ENCODE data around the gene SMIM5.
A peak's percentile ranks its signal among the peaks of the same experiment; 100 is the strongest.
"Not testable (repeated sequence)": the region's sequence is repeated elsewhere in the genome, so short reads cannot be mapped to it uniquely, and the experiment has no call there.

SMIM5 gene

GRCh38 chr17:75624714-75625345, 8.4 kb upstream of the SMIM5 start:
- DNase-seq = no peak

GRCh38 chr17:75625813-75626486, 7.3 kb upstream of the SMIM5 start:
- DNase-seq = peak in 13 of 51 donors; percentile 10 to 44 (median 22)

GRCh38 chr17:75626496-75627038, 6.7 kb upstream of the SMIM5 start:
- no peak for DNase-seq

- no peak for DNase-seq
Observed at GRCh38 chr17:75627094-75627493, 6.1 kb upstream of the SMIM5 start.

GRCh38 chr17:75628425-75628824, 4.8 kb upstream of the SMIM5 start:
- DNase-seq = no peak

- no peak for DNase-seq
Observed at GRCh38 chr17:75629157-75629556, 4.1 kb upstream of the SMIM5 start.

GRCh38 chr17:75630071-75630917, 2.9 kb upstream of the SMIM5 start:
- no peak for DNase-seq

- DNase-seq = no peak
Observed at GRCh38 chr17:75631353-75631752, 1.9 kb upstream of the SMIM5 start.

GRCh38 chr17:75632428-75632827, 806 bp upstream of the SMIM5 start:
- DNase-seq = no peak

GRCh38 chr17:75633486-75634375, 497 bp downstream of the SMIM5 start:
- peak in 48 of 51 donors; percentile 38 to 89 (median 69) for DNase-seq

- no peak for DNase-seq
Observed at GRCh38 chr17:75634376-75634740, 1.1 kb downstream of the SMIM5 start.

- peak in 9 of 51 donors; percentile 27 to 70 (median 45) for DNase-seq
Observed at GRCh38 chr17:75634754-75635609, 1.7 kb downstream of the SMIM5 start.

GRCh38 chr17:75635610-75636202, 2.5 kb downstream of the SMIM5 start:
- DNase-seq = peak in 22 of 51 donors; percentile 9 to 75 (median 47)

GRCh38 chr17:75636381-75637142, 3.3 kb downstream of the SMIM5 start:
- DNase-seq = no peak

- DNase-seq = peak in 24 of 51 donors; percentile 13 to 61 (median 36)
Observed at GRCh38 chr17:75637143-75637538, 3.9 kb downstream of the SMIM5 start.

- DNase-seq = peak in 1 of 51 donors; percentile 24
Observed at GRCh38 chr17:75637551-75637950, 4.3 kb downstream of the SMIM5 start.

GRCh38 chr17:75638039-75638438, 4.8 kb downstream of the SMIM5 start:
- DNase-seq = not testable (repeated sequence)

- DNase-seq = no peak
Observed at GRCh38 chr17:75638893-75639292, 5.7 kb downstream of the SMIM5 start.

GRCh38 chr17:75639327-75639726, 6.1 kb downstream of the SMIM5 start:
- DNase-seq = no peak
